Transverse colon (tissue), 4 donors: ENCODE data around the gene RRAGA. TPM values are rescaled to one million over a fixed set of nuclear protein-coding genes. Genes with fewer than 3 reads are reported as not detected.

ENCODE experiments used
- DNase-seq: peaks from one replicate; pipeline ENCODE4 v3.0.0-alpha.2; 2019
- H3K27ac ChIP-seq, 4 donors: fragments of 200-600 bp; sonication (generic); 2 replicates each; pipeline ENCODE4 v1.5.1; 2016 to 2018; ENCODE audit warnings: inconsistent platforms in 4 of 4
- H3K27me3 ChIP-seq: fragments of 200-600 bp; sonication (generic); 2 replicates; pipeline ENCODE4 v1.5.1; 2017; ENCODE audit warnings: inconsistent platforms
- H3K36me3 ChIP-seq, 4 donors: fragments of 200-600 bp; sonication (generic); 2 replicates each; pipeline ENCODE4 v1.5.1; 2017 to 2019; ENCODE audit warnings: inconsistent platforms in 4 of 4
- H3K4me1 ChIP-seq, 4 donors: fragments of 200-600 bp; sonication (generic); 2 replicates each; pipeline ENCODE4 v1.5.1; 2017 to 2020; ENCODE audit warnings: inconsistent platforms in 4 of 4
- H3K4me3 ChIP-seq, 4 donors: fragments of 200-600 bp; sonication (generic); 1 replicate in 1 of 4; 2 replicates in 3 of 4; pipeline versions ENCODE4 v1.5.1 to v1.6.1; 2017 to 2019; ENCODE audit warnings: inconsistent platforms in 4 of 4
- H3K9me3 ChIP-seq, 2 donors: fragments of 200-600 bp; sonication (generic); 2 replicates each; pipeline ENCODE4 v1.5.1; 2017 to 2019; ENCODE audit warnings: inconsistent platforms in 2 of 2
- EP300 ChIP-seq: sonication (generic); formaldehyde crosslinking; IDR thresholded peaks from one replicate; pipeline ENCODE4 v1.6.1; 2017; ENCODE audit warnings: antibody characterized with exemption, low read depth
- POLR2A ChIP-seq: fragments of 450-650 bp; IDR thresholded peaks from one replicate; pipeline ENCODE4 v1.6.1; 2016; ENCODE audit warnings: antibody characterized with exemption, mild to moderate bottlenecking, moderate library complexity
- POLR2AphosphoS5 ChIP-seq, 3 donors: sonication (generic); formaldehyde crosslinking; IDR thresholded peaks; one replicate each; pipeline ENCODE4 v1.6.1; 2016; ENCODE audit warnings: antibody characterized with exemption in 3 of 3
- WGBS, 2 donors: methylation state at CpG; one replicate each; pipeline ENCODE4 v1.1.5; 2018; ENCODE audit warnings: low coverage in 1 of 2; 5-methylcytosine and 5-hydroxymethylcytosine counted together
- in situ Hi-C, 4 donors: fragments of 200-750 bp; cut with MboI; loops; one replicate each; pipeline versions ENCODE4 v1.15.0 to v1.15.1; 2017; ENCODE audit warnings: low sequenced_read_pairs in 3 of 4, low pct_ligation_motif_present in 1 of 4, low pct_unique_long_range_greater_than_20kb in 1 of 4
- intact Hi-C: fragments of 100-400 bp; cut with DNase I; formaldehyde crosslinking; loops from one replicate; pipeline ENCODE4 v1.15.1; 2023; ENCODE audit warnings: low total_unique reads
- total RNA-seq, 4 donors: library from RNA; depleted of rRNA; stranded (reverse); fragments of >200 nt; gene quantifications; one replicate each; pipeline ENCODE4 v1.1.0, GENCODE V29; 2016
- TF ChIP-seq, protein P1 (sequence below), 5 experiments: fragments of 200-600 bp in 3 of 5; fragments of 450-650 bp in 2 of 5; sonication (generic) in 3 of 5; IDR thresholded peaks; 1 replicate in 2 of 5; 2 replicates in 3 of 5; pipeline ENCODE4 v1.5.1; 2016 to 2017; ENCODE audit warnings: antibody characterized with exemption in 5 of 5, inconsistent platforms in 3 of 5, mild to moderate bottlenecking in 2 of 5, moderate library complexity in 1 of 5

The RRAGA gene
- total RNA-seq, 4 donors from 2014 or later = 35.0 to 47.0 (median 39.6) TPM

DNA sequence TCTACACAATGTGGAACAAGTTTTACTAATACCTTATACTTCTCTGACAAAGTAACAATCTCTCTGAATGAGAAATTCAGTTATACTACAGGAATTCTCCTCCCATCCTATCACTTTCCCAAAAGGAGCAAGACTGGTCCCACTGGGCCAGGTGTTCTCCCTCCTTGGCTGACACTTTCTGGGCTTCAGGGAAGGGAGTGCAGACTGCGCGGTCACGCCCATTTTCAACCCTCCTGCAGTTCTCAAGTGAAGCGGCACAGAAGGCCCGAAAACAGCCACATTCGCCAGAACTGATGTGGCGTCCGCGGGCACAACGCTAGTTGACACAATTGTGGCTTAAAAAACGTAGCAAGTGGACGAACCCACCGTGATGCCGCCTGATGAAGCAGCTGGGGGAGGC is 16.8 kb upstream of the RRAGA start:
- 76 to 86% methylated on average over 3 to 13 of the region's 14 CpGs for WGBS, 2 donors

DNA sequence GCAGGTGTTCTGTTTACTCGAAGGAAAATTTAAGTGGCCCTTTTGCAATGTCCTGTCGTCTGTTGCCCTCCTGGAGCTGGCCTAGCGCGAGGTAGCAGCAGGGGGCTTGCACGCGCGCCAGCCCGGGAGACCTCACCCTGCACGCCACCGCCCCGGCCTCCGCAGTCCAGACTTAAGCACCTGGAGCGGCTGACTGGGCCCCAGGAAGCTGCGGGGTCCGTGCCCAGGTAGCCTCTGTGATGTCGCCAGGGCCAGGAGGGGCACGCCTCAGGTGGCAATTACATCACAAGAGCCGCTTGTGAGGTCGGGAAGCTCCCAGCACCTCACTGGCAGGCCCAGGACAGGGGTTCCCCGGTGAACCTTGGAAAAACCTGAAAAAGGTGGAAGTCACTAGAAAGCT is 16.2 kb upstream of the RRAGA start, which contains the start of gene SAXO1:
TSS of gene SAXO1 (minus strand) at position 195 of the 400 bp plus-strand sequence. CDS start 301 bp downstream, outside the sequence.
- no peak for TF ChIP-seq POLR2AphosphoS5 (IDR thresholded peaks at IDR 0.05)
- no peak for TF ChIP-seq EP300
- TF ChIP-seq, protein P1, sequence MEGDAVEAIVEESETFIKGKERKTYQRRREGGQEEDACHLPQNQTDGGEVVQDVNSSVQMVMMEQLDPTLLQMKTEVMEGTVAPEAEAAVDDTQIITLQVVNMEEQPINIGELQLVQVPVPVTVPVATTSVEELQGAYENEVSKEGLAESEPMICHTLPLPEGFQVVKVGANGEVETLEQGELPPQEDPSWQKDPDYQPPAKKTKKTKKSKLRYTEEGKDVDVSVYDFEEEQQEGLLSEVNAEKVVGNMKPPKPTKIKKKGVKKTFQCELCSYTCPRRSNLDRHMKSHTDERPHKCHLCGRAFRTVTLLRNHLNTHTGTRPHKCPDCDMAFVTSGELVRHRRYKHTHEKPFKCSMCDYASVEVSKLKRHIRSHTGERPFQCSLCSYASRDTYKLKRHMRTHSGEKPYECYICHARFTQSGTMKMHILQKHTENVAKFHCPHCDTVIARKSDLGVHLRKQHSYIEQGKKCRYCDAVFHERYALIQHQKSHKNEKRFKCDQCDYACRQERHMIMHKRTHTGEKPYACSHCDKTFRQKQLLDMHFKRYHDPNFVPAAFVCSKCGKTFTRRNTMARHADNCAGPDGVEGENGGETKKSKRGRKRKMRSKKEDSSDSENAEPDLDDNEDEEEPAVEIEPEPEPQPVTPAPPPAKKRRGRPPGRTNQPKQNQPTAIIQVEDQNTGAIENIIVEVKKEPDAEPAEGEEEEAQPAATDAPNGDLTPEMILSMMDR (IDR thresholded peaks at IDR 0.05) = no peak
- no peak for TF ChIP-seq POLR2A
- in situ Hi-C loops (loop anchor here in 3 of 4 donors (10.0 to 25.0 kb wide), 4 partner anchors 596 to 1496 kb away; no protein-coding TSS in a partner anchor), intact Hi-C loops (loop anchor here (5.0 kb wide), 1 partner anchor 776 kb away; no protein-coding TSS in a partner anchor)
- DNase-seq = no peak
- Histone ChIP-seq H3K36me3 (no peaks in the 10 kb centered on the region), H3K9me3 (no peaks in the 10 kb centered on the region), H3K4me3 (no peak within 1 kb of the TSS), H3K4me1 (no peaks in the 10 kb centered on the region), H3K27me3 (peaks cover 7% of the 10 kb centered on the region), H3K27ac (no peak within 1 kb of the TSS)
- 91% methylated on average over 20 of the region's 20 CpGs; no CpG with 5 or more reads in 1 of the 2 donors for WGBS, 2 donors

More for the DNA sequence above, 16.8 kb upstream of the RRAGA start:
- intact Hi-C loops (loop anchor here (5.0 kb wide), 1 partner anchor 775 kb away; no protein-coding TSS in a partner anchor), in situ Hi-C loops (loop anchor here in 3 of 4 donors (10.0 to 25.0 kb wide), 4 partner anchors 595 to 1495 kb away; no protein-coding TSS in a partner anchor)
- Histone ChIP-seq H3K27ac (no peak overlapping the region), H3K27me3 (peaks cover 7% of the 10 kb centered on the region), H3K9me3 (no peaks in the 10 kb centered on the region), H3K36me3 (no peaks in the 10 kb centered on the region), H3K4me1 (no peaks in the 10 kb centered on the region), H3K4me3 (no peak overlapping the region)
- no peak for DNase-seq
- TF ChIP-seq, protein P1 (IDR thresholded peaks at IDR 0.05) = no peak
- TF ChIP-seq POLR2AphosphoS5 (IDR thresholded peaks at IDR 0.05) = no peak
- TF ChIP-seq POLR2A = no peak
- no peak for TF ChIP-seq EP300

DNA sequence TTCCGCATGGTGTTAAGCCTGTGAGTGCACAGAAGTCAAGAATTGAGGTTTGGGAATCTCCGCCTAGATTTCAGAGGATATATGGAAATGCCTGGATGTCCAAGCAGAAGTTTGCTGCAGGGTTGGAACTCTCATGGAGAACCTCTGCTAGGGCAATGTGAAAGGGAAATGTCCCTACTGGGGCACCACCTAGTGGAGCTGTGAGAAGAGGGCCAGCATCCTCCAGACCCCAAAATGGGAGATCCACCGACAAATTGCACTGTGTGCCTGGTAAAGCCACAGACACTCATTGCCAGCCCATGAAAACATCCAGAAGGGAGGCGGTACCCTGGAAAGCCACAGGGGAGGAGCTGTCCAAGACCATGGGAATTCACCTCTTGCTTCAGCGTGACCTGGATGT is 12.6 kb upstream of the RRAGA start:
- intact Hi-C loops = no loop called here
- 98 to 100% methylated on average over 1 to 5 of the region's 5 CpGs for WGBS, 2 donors
- no peak for DNase-seq
- in situ Hi-C loops = loop anchor here in 3 of 4 donors (10.0 to 25.0 kb wide), 4 partner anchors 599 to 1499 kb away; no protein-coding TSS in a partner anchor
- H3K36me3 ChIP-seq = no peaks in the 10 kb centered on the region
- H3K9me3 ChIP-seq = no peaks in the 10 kb centered on the region
- TF ChIP-seq, protein P1 (IDR thresholded peaks at IDR 0.05) = no peak
- TF ChIP-seq POLR2A (no peak), EP300 (no peak), POLR2AphosphoS5 (IDR thresholded peaks at IDR 0.05) (no peak)
- no peak overlapping the region for H3K4me3 ChIP-seq
- H3K27ac ChIP-seq = no peak overlapping the region
- no peaks in the 10 kb centered on the region for H3K4me1 ChIP-seq
- no peaks in the 10 kb centered on the region for H3K27me3 ChIP-seq

DNA sequence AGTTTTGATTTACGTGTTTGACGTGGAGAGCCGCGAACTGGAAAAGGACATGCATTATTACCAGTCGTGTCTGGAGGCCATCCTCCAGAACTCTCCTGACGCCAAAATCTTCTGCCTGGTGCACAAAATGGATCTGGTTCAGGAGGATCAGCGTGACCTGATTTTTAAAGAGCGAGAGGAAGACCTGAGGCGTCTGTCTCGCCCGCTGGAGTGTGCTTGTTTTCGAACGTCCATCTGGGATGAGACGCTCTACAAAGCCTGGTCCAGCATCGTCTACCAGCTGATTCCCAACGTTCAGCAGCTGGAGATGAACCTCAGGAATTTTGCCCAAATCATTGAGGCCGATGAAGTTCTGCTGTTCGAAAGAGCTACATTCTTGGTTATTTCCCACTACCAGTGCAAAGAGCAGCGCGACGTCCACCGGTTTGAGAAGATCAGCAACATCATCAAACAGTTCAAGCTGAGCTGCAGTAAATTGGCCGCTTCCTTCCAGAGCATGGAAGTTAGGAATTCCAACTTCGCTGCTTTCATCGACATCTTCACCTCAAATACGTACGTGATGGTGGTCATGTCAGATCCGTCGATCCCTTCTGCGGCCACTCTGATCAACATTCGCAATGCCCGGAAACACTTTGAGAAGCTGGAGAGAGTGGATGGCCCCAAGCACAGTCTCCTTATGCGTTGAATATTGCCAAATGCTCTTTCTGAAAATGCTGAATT is 850 bp downstream of the RRAGA start:
- DNase-seq = peak; percentile 16
- in situ Hi-C loops = loop anchor here in 3 of 4 donors (25.0 kb wide), 3 partner anchors 613 to 1513 kb away; no protein-coding TSS in a partner anchor
- peaks cover 20 to 40% (median 27%) of the 10 kb centered on the region in 4 donors for H3K4me1 ChIP-seq
- no peaks in the 10 kb centered on the region for H3K9me3 ChIP-seq
- peak overlapping the region; percentile 94 to 98 (median 97) for H3K27ac ChIP-seq
- 8 to 33% methylated on average over 8 to 33 of the region's 33 CpGs for WGBS, 2 donors
- H3K36me3 ChIP-seq = no peaks in the 10 kb centered on the region
- H3K4me3 ChIP-seq = peak overlapping the region; percentile 77 to 81 (median 80)
- intact Hi-C loops = no loop called here
- no peak for TF ChIP-seq POLR2AphosphoS5 (IDR thresholded peaks at IDR 0.05)
- no peak for TF ChIP-seq POLR2A
- TF ChIP-seq, protein P1 (IDR thresholded peaks at IDR 0.05) = no peak
- H3K27me3 ChIP-seq = no peaks in the 10 kb centered on the region
